Chondrocyte (in vitro differentiated cells): ENCODE data around the gene CNNM4. TPM values are rescaled to one million over a fixed set of nuclear protein-coding genes. Genes with fewer than 3 reads are reported as not detected.

Experiments
- DNase-seq: peaks from one replicate; pipeline ENCODE4 v3.0.0; 2021; ENCODE audit warnings: mixed read lengths, low spot score
- H3K27ac Mint-ChIP-seq: one replicate; pipeline ENCODE4 v1.8.0; 2021; ENCODE audit warnings: mild to moderate bottlenecking, moderate library complexity, mixed read lengths; ENCODE audit not compliant: unreplicated experiment
- H3K27me3 Mint-ChIP-seq: 2 replicates; pipeline ENCODE4 v1.8.0; 2021; ENCODE audit warnings: low read depth, mixed read lengths
- H3K36me3 Mint-ChIP-seq: 2 replicates; pipeline ENCODE4 v1.8.0; 2021; ENCODE audit warnings: low read depth, mixed read lengths
- H3K4me1 Mint-ChIP-seq: 2 replicates; pipeline ENCODE4 v1.8.0; 2021; ENCODE audit warnings: low read depth, mild to moderate bottlenecking, mixed read lengths
- H3K4me3 Mint-ChIP-seq: one replicate; pipeline ENCODE4 v1.8.0; 2021; ENCODE audit warnings: mild to moderate bottlenecking, moderate library complexity, mixed read lengths; ENCODE audit not compliant: unreplicated experiment
- H3K9me3 Mint-ChIP-seq: 2 replicates; pipeline ENCODE4 v1.8.0; 2021; ENCODE audit warnings: low read depth, mixed read lengths
- total RNA-seq: library from RNA; stranded (reverse); gene quantifications from 3 replicates; pipeline ENCODE4 v1.2.1, GENCODE V29; 2021
- TF ChIP-seq, protein P1 (sequence below): fragments of 200-600 bp; sonication (generic); IDR thresholded peaks from 2 replicates; pipeline ENCODE4 v1.5.0; 2021; ENCODE audit warnings: antibody characterized with exemption, mild to moderate bottlenecking, moderate library complexity

CNNM4 gene
- total RNA-seq, 1 donor from 2014 or later: 7.6 TPM

GRCh38 chr2:96751800-96752199 is 8.9 kb upstream of the CNNM4 start:
- TF ChIP-seq, protein P1, sequence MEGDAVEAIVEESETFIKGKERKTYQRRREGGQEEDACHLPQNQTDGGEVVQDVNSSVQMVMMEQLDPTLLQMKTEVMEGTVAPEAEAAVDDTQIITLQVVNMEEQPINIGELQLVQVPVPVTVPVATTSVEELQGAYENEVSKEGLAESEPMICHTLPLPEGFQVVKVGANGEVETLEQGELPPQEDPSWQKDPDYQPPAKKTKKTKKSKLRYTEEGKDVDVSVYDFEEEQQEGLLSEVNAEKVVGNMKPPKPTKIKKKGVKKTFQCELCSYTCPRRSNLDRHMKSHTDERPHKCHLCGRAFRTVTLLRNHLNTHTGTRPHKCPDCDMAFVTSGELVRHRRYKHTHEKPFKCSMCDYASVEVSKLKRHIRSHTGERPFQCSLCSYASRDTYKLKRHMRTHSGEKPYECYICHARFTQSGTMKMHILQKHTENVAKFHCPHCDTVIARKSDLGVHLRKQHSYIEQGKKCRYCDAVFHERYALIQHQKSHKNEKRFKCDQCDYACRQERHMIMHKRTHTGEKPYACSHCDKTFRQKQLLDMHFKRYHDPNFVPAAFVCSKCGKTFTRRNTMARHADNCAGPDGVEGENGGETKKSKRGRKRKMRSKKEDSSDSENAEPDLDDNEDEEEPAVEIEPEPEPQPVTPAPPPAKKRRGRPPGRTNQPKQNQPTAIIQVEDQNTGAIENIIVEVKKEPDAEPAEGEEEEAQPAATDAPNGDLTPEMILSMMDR: no peak
- Mint-ChIP-seq H3K27ac (no peak overlapping the region), H3K9me3 (no peaks in the 10 kb centered on the region), H3K27me3 (no peaks in the 10 kb centered on the region), H3K4me3 (no peak overlapping the region), H3K36me3 (no peaks in the 10 kb centered on the region), H3K4me1 (peaks cover 5% of the 10 kb centered on the region)
- DNase-seq: no peak

DNA sequence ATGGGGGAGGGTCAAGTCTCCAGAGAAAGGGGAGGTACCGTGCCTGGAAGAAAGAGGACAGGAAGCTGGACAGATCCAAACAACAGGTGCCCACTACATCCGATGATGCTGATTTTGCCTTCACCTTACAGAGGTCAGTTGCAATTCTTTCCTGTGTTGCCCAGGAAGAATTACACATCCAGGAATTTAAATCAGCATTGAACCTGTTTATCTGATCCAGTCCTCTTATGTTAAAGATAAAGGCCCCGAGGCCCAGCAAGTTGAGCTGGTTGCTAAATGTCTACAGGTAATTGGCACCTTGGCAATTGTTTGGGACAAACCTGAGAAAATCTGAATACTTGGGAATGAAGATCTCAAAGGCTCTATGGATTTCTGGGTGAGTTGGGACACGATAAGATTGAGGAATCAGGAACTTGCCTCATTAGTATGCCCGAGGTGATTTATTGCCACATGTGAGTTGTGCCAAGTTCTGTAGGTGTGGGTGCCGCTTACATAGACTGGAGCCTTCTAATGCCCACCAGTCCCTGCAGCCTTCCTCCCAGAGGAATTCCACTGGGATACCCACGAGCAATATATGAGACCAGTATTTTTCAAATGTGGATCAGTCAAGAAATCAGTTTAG is 6.9 kb upstream of the CNNM4 start:
- H3K4me1 Mint-ChIP-seq: no peaks in the 10 kb centered on the region
- no peak for DNase-seq
- H3K27me3 Mint-ChIP-seq: no peaks in the 10 kb centered on the region
- H3K36me3 Mint-ChIP-seq: no peaks in the 10 kb centered on the region
- H3K27ac Mint-ChIP-seq: no peak overlapping the region
- no peaks in the 10 kb centered on the region for H3K9me3 Mint-ChIP-seq
- TF ChIP-seq, protein P1: no peak
- no peak overlapping the region for H3K4me3 Mint-ChIP-seq

DNA sequence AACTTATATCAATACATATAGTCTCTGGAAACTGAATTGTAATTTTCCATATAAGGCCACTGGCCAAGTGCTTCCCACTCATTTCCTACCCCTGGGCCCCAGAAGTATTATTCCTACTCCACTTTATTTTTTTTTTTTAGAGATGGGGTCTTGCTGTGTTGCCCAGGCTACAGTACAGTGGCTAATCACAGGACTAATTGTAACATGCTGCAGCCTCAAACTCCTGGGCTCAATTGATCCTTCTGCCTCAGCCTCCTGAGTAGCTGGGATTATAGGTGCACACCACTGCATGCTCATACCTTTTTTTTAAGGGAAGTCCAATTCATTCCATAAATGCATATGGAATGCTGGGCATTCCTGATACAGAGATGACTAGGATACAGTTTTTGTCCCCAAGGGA is 6.4 kb upstream of the CNNM4 start:
- Mint-ChIP-seq H3K9me3 (no peaks in the 10 kb centered on the region), H3K36me3 (no peaks in the 10 kb centered on the region), H3K27me3 (no peaks in the 10 kb centered on the region), H3K27ac (no peak overlapping the region), H3K4me1 (no peaks in the 10 kb centered on the region), H3K4me3 (no peak overlapping the region)
- TF ChIP-seq, protein P1: no peak
- DNase-seq: no peak

DNA sequence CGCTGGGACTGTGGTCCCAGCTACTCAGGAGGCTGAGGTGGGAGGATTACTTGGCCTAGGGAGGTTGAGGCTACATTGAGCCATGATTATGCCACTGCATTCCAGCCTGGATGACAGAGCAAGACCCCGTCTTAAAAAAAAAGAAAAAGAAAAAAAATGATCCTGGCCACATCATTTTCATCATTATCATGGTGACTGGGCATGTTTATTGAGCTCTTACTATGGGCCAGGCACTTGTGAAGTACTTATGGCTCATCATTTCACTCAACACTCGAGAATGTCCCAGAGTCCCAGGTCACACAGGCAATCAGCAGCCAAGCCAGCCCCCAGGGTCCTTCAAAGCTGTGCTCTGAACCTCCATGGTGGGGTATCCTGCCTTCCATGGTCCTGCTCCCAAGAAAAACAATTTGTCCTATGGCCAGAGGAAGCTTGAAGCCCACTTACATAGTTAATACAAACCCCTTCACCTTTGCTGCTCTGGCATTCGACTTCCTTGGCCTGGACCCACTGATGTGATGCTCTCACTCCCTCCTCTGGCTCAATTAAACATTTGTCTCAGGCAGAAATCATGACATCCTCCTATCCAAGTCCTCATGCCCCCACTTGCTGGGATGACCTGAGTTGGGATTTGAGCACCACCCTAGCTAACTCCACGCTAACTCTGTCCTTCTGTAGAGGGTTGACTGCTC is 3.8 kb upstream of the CNNM4 start:
- peaks cover 16% of the 10 kb centered on the region for H3K4me1 Mint-ChIP-seq
- H3K9me3 Mint-ChIP-seq: no peaks in the 10 kb centered on the region
- H3K4me3 Mint-ChIP-seq: no peak overlapping the region
- H3K27me3 Mint-ChIP-seq: no peaks in the 10 kb centered on the region
- no peak for DNase-seq
- TF ChIP-seq, protein P1: peak; percentile 25
- no peak overlapping the region for H3K27ac Mint-ChIP-seq
- H3K36me3 Mint-ChIP-seq: no peaks in the 10 kb centered on the region

DNA sequence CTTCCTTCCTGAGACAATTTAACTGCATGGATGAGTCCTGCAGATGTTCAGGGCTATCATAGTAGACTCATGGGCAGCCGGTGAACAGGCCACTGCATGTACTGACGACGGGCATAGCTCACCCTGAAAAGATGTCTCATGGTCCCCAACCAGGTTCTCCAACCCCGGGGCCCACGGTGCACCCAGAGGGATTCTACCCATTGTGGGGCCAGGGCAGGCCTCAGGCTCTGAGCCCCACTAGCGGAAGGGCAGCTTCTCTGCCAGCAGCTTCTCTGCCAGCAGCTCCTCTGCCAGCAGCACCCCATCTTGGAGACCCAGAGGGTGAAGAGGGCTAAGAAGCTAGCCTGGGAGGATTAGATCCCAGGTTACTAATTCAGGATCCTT is 3.2 kb upstream of the CNNM4 start:
- Mint-ChIP-seq H3K27ac (no peak overlapping the region), H3K4me3 (no peak overlapping the region), H3K36me3 (no peaks in the 10 kb centered on the region), H3K4me1 (peaks cover 22% of the 10 kb centered on the region), H3K27me3 (no peaks in the 10 kb centered on the region), H3K9me3 (no peaks in the 10 kb centered on the region)
- DNase-seq: no peak
- TF ChIP-seq, protein P1: no peak
